Nephron (organoid): ENCODE measurements around the gene DDX47.

ENCODE experiments used
- H3K27ac Mint-ChIP-seq, 3 experiments: 2 replicates each; pipeline ENCODE4 v1.8.0; 2020; ENCODE audit warnings: mixed read lengths in 3 of 3, mild to moderate bottlenecking in 2 of 3, moderate library complexity in 1 of 3
- H3K27me3 Mint-ChIP-seq: 2 replicates; pipeline ENCODE4 v1.8.0; 2021; ENCODE audit warnings: low read depth, mild to moderate bottlenecking, moderate library complexity, mixed read lengths
- H3K36me3 Mint-ChIP-seq: 2 replicates; pipeline ENCODE4 v1.8.0; 2020; ENCODE audit warnings: low read depth, mixed read lengths
- H3K4me1 Mint-ChIP-seq: 2 replicates; pipeline ENCODE4 v1.8.0; 2020; ENCODE audit warnings: mixed read lengths
- H3K4me3 Mint-ChIP-seq, 3 experiments: 2 replicates each; pipeline ENCODE4 v1.8.0; 2020; ENCODE audit warnings: mild to moderate bottlenecking in 3 of 3, mixed read lengths in 3 of 3, moderate library complexity in 2 of 3
- H3K9me3 Mint-ChIP-seq: 2 replicates; pipeline ENCODE4 v1.8.0; 2020; ENCODE audit warnings: mixed read lengths
- CTCF ChIP-seq, 3 experiments: fragments of 200-600 bp; sonication (generic); IDR thresholded peaks; one replicate each; pipeline ENCODE4 v1.5.0; 2021; ENCODE audit warnings: antibody characterized with exemption in 3 of 3; ENCODE audit not compliant: unreplicated experiment in 3 of 3

Gene DDX47

DNA sequence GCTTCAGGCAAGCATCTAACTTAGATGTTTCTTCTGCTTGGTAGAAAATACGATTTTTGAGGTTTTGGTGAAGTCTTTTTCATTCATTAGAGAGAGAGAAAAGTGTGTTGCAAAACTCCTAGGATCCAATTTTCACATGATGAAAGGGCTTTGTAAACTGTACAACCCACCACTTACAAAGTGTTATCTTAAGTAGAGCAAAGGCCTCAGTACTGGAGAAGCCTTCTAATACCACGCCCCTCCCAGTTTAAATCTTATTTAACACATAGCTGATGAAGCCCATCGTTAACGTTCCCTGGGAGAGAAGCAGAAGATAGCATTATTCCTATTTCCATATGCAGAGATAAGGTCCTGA, 26.8 kb upstream of the DDX47 start:
- H3K27ac Mint-ChIP-seq, result peak overlapping the region in 2 of 3 experiments; percentile 71 to 74
- H3K4me1 Mint-ChIP-seq, result peaks cover 43% of the 10 kb centered on the region
- H3K9me3 Mint-ChIP-seq, result peaks cover 3% of the 10 kb centered on the region
- H3K4me3 Mint-ChIP-seq, result peak overlapping the region; percentile 56 to 75 (median 69)
- H3K36me3 Mint-ChIP-seq, result no peaks in the 10 kb centered on the region
- no peak for TF ChIP-seq CTCF (IDR thresholded peaks at IDR 0.05; ENCODE audit: unreplicated experiment in 3 of 3)
- no peaks in the 10 kb centered on the region for H3K27me3 Mint-ChIP-seq

GRCh38 chr12:12786706-12787601, 26.2 kb upstream of the DDX47 start:
- peaks cover 49% of the 10 kb centered on the region for H3K4me1 Mint-ChIP-seq
- peak overlapping the region in 2 of 3 experiments; percentile 71 to 86 for H3K27ac Mint-ChIP-seq
- peaks cover 3% of the 10 kb centered on the region for H3K9me3 Mint-ChIP-seq
- peak overlapping the region; percentile 77 to 84 (median 81) for H3K4me3 Mint-ChIP-seq
- peak in 1 of 3 experiments; percentile 9 for TF ChIP-seq CTCF (IDR thresholded peaks at IDR 0.05; ENCODE audit: unreplicated experiment in 3 of 3)
- H3K36me3 Mint-ChIP-seq, result no peaks in the 10 kb centered on the region
- no peaks in the 10 kb centered on the region for H3K27me3 Mint-ChIP-seq

- Mint-ChIP-seq H3K36me3 (no peaks in the 10 kb centered on the region), H3K27me3 (no peaks in the 10 kb centered on the region), H3K27ac (peak overlapping the region; percentile 12 to 86 (median 72)), H3K9me3 (no peaks in the 10 kb centered on the region), H3K4me1 (peaks cover 59% of the 10 kb centered on the region), H3K4me3 (peak overlapping the region; percentile 71 to 84 (median 77))
- TF ChIP-seq CTCF (IDR thresholded peaks at IDR 0.05; ENCODE audit: unreplicated experiment in 3 of 3), result no peak
Measured at GRCh38 chr12:12788131-12788530, 25.0 kb upstream of the DDX47 start.

GRCh38 chr12:12788675-12789368, 24.3 kb upstream of the DDX47 start:
- H3K9me3 Mint-ChIP-seq, result no peaks in the 10 kb centered on the region
- peak overlapping the region; percentile 53 to 85 (median 65) for H3K4me3 Mint-ChIP-seq
- no peaks in the 10 kb centered on the region for H3K27me3 Mint-ChIP-seq

DNA sequence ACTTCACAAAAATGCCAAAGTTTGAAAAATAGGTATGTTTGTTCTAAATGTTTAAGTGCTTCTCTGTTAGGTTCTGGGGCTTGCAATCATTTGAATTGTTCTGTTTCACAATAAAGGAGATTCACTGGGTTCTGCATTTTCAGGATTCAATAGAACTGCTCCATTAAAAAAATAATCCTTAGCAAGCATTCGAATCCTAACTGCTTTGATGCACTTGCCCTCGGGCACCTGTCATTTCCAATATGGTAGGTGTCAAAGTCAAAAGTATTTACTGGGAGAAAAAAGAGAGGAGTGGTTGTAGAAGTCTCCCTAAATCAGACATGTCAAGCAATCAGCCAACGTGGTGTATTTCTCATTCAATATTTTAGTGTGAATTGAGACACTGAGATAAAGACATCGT, 22.2 kb upstream of the DDX47 start:
- Mint-ChIP-seq H3K27ac (peak overlapping the region; percentile 96 to 98 (median 98)), H3K9me3 (no peaks in the 10 kb centered on the region), H3K4me1 (peaks cover 51% of the 10 kb centered on the region), H3K36me3 (no peaks in the 10 kb centered on the region), H3K4me3 (peak overlapping the region in 1 of 3 experiments; percentile 52), H3K27me3 (no peaks in the 10 kb centered on the region)
- no peak for TF ChIP-seq CTCF (IDR thresholded peaks at IDR 0.05; ENCODE audit: unreplicated experiment in 3 of 3)

More at GRCh38 chr12:12788675-12789368, 24.3 kb upstream of the DDX47 start:
- Mint-ChIP-seq H3K27ac (peak overlapping the region; percentile 58 to 86 (median 82)), H3K36me3 (no peaks in the 10 kb centered on the region), H3K4me1 (peaks cover 59% of the 10 kb centered on the region)
- peak; percentile 78 to 82 (median 80) for TF ChIP-seq CTCF (IDR thresholded peaks at IDR 0.05; ENCODE audit: unreplicated experiment in 3 of 3)
